Testis (tissue), 2 donors: ENCODE results near the gene TENT4B.

Experiments
- CTCF ChIP-seq, 3 experiments: fragments of 450-650 bp in 2 of 3; fragments of 200-600 bp in 1 of 3; sonication (generic) in 1 of 3; IDR thresholded peaks; one replicate each; pipeline ENCODE4 v1.5.1; 2016 to 2019; ENCODE audit warnings: antibody characterized with exemption in 3 of 3, mild to moderate bottlenecking in 2 of 3, moderate library complexity in 1 of 3
- POLR2A ChIP-seq: fragments of 450-650 bp; IDR thresholded peaks from one replicate; pipeline ENCODE4 v1.6.1; 2017; ENCODE audit warnings: antibody characterized with exemption, mild to moderate bottlenecking, moderate library complexity

- TF ChIP-seq CTCF (IDR thresholded peaks at IDR 0.05) (no peak), POLR2A (no peak)
Measured at GRCh38 chr16:50259334-50260205, 106.5 kb downstream of the TENT4B start.
